BLaER1 (cell line): ENCODE measurements around the gene PRXL2A.

ENCODE experiments used
- H3K27ac ChIP-seq: shearing (Covaris generic); formaldehyde crosslinking; 2 replicates; pipeline ENCODE4 v1.8.1; 2022
- H3K27me3 ChIP-seq: shearing (Covaris generic); formaldehyde crosslinking; 2 replicates; pipeline ENCODE4 v1.8.1; 2022
- H3K36me3 ChIP-seq: shearing (Covaris generic); formaldehyde crosslinking; 2 replicates; pipeline ENCODE4 v1.8.1; 2022
- H3K4me1 ChIP-seq: shearing (Covaris generic); formaldehyde crosslinking; 2 replicates; pipeline ENCODE4 v1.8.1; 2022
- H3K4me2 ChIP-seq: shearing (Covaris generic); formaldehyde crosslinking; 2 replicates; pipeline ENCODE4 v1.8.1; 2022
- H3K4me3 ChIP-seq: shearing (Covaris generic); formaldehyde crosslinking; 2 replicates; pipeline ENCODE4 v1.8.1; 2022
- H3K9ac ChIP-seq: shearing (Covaris generic); formaldehyde crosslinking; 2 replicates; pipeline ENCODE4 v1.8.1; 2022
- H3K9me3 ChIP-seq: shearing (Covaris generic); formaldehyde crosslinking; 2 replicates; pipeline ENCODE4 v1.8.1; 2022
- H4K20me1 ChIP-seq: shearing (Covaris generic); formaldehyde crosslinking; 2 replicates; pipeline ENCODE4 v1.8.1; 2022
- Cebpa-rat ChIP-seq: shearing (Covaris generic); IDR thresholded peaks from 2 replicates; pipeline ENCODE4 v1.8.1; 2022

The PRXL2A gene

GRCh38 chr10:80459047-80459865, 50.9 kb downstream of the PRXL2A start:
- H3K9me3 ChIP-seq = no peaks in the 10 kb centered on the region
- TF ChIP-seq Cebpa-rat = no peak
- peak overlapping the region; percentile 74 for H3K9ac ChIP-seq
- H3K4me2 ChIP-seq = peak overlapping the region; percentile 96
- peaks cover 14% of the 10 kb centered on the region; the same call in 1 of the 2 replicates for H3K36me3 ChIP-seq
- H3K4me1 ChIP-seq = peaks cover 87% of the 10 kb centered on the region
- H3K4me3 ChIP-seq = peak overlapping the region; percentile 49
- H3K27ac ChIP-seq = peak overlapping the region; percentile 96
- H3K27me3 ChIP-seq = no peaks in the 10 kb centered on the region
- peaks cover 79% of the 10 kb centered on the region for H4K20me1 ChIP-seq

- H3K36me3 ChIP-seq = peaks cover 14% of the 10 kb centered on the region; the same call in 1 of the 2 replicates
- H3K4me2 ChIP-seq = peak overlapping the region; percentile 96
- H3K27me3 ChIP-seq = no peaks in the 10 kb centered on the region
- H3K4me1 ChIP-seq = peaks cover 98% of the 10 kb centered on the region
- TF ChIP-seq Cebpa-rat = no peak
- H3K27ac ChIP-seq = peak overlapping the region; percentile 96
- H3K9me3 ChIP-seq = no peaks in the 10 kb centered on the region
- H3K4me3 ChIP-seq = peak overlapping the region; percentile 49
- peak overlapping the region; percentile 74 for H3K9ac ChIP-seq
- H4K20me1 ChIP-seq = peaks cover 72% of the 10 kb centered on the region
These were observed 52.3 kb downstream of the PRXL2A start for GRCh38 chr10:80460399-80461207.

- H3K4me1 ChIP-seq = peaks cover 98% of the 10 kb centered on the region
- H3K4me2 ChIP-seq = peak overlapping the region; percentile 96
- H4K20me1 ChIP-seq = peaks cover 63% of the 10 kb centered on the region
- H3K27me3 ChIP-seq = no peaks in the 10 kb centered on the region
- peak overlapping the region; percentile 74 for H3K9ac ChIP-seq
- H3K36me3 ChIP-seq = peaks cover 18% of the 10 kb centered on the region
- H3K27ac ChIP-seq = peak overlapping the region; percentile 96
- TF ChIP-seq Cebpa-rat = no peak
- peak overlapping the region; percentile 49 for H3K4me3 ChIP-seq
- no peaks in the 10 kb centered on the region for H3K9me3 ChIP-seq
These were observed 53.1 kb downstream of the PRXL2A start for GRCh38 chr10:80461208-80462183.

- Histone ChIP-seq H3K36me3 (peaks cover 21% of the 10 kb centered on the region), H3K4me3 (peak overlapping the region; percentile 61), H3K4me2 (peak overlapping the region; percentile 96), H4K20me1 (peaks cover 53% of the 10 kb centered on the region), H3K9ac (peak overlapping the region; percentile 87), H3K27ac (peak overlapping the region; percentile 96), H3K4me1 (peaks cover 98% of the 10 kb centered on the region), H3K9me3 (no peaks in the 10 kb centered on the region), H3K27me3 (no peaks in the 10 kb centered on the region)
- TF ChIP-seq Cebpa-rat = no peak
These were observed 54.1 kb downstream of the PRXL2A start for GRCh38 chr10:80462299-80462980.

- peak overlapping the region; percentile 61 for H3K4me3 ChIP-seq
- H3K4me2 ChIP-seq = peak overlapping the region; percentile 96
- H4K20me1 ChIP-seq = peaks cover 46% of the 10 kb centered on the region
- peak overlapping the region; percentile 96 for H3K27ac ChIP-seq
- TF ChIP-seq Cebpa-rat = no peak
- H3K27me3 ChIP-seq = no peaks in the 10 kb centered on the region
- H3K36me3 ChIP-seq = peaks cover 14% of the 10 kb centered on the region
- H3K4me1 ChIP-seq = peaks cover 98% of the 10 kb centered on the region
- no peaks in the 10 kb centered on the region for H3K9me3 ChIP-seq
- peak overlapping the region; percentile 87 for H3K9ac ChIP-seq
These were observed 54.8 kb downstream of the PRXL2A start for GRCh38 chr10:80462981-80463741.

GRCh38 chr10:80463868-80464267, 55.5 kb downstream of the PRXL2A start:
- no peaks in the 10 kb centered on the region for H3K9me3 ChIP-seq
- H3K27me3 ChIP-seq = no peaks in the 10 kb centered on the region
- peaks cover 39% of the 10 kb centered on the region for H4K20me1 ChIP-seq
- peak overlapping the region; percentile 61 for H3K4me3 ChIP-seq
- peaks cover 98% of the 10 kb centered on the region for H3K4me1 ChIP-seq
- peak overlapping the region; percentile 96 for H3K27ac ChIP-seq
- H3K4me2 ChIP-seq = peak overlapping the region; percentile 96
- peaks cover 8% of the 10 kb centered on the region for H3K36me3 ChIP-seq
- peak overlapping the region; percentile 87 for H3K9ac ChIP-seq
- TF ChIP-seq Cebpa-rat = no peak

GRCh38 chr10:80464557-80465450, 56.5 kb downstream of the PRXL2A start:
- Histone ChIP-seq H3K4me2 (peak overlapping the region; percentile 96), H3K27ac (peak overlapping the region; percentile 96)
- no peak for TF ChIP-seq Cebpa-rat

More at GRCh38 chr10:80464557-80465450, 56.5 kb downstream of the PRXL2A start:
- peaks cover 15% of the 10 kb centered on the region for H3K36me3 ChIP-seq
- H4K20me1 ChIP-seq = peaks cover 36% of the 10 kb centered on the region
- H3K4me3 ChIP-seq = peak overlapping the region; percentile 61
- peak overlapping the region; percentile 87 for H3K9ac ChIP-seq
- no peaks in the 10 kb centered on the region for H3K27me3 ChIP-seq
- H3K9me3 ChIP-seq = no peaks in the 10 kb centered on the region
- peaks cover 98% of the 10 kb centered on the region for H3K4me1 ChIP-seq
